GM10248 (cell line): ENCODE measurements around the gene LRP10.

Source experiments
- CTCF ChIA-PET: fragments of 300-600 bp; sonication (Branson Sonifier 250); formaldehyde crosslinking; extraction: SDS; loops from one replicate; lab custom pipeline; 2021; ENCODE audit warnings: antibody characterized with exemption; lab: Yijun Ruan, JAX
- POLR2A ChIA-PET: fragments of 350-650 bp; sonication (Branson Sonifier 250); formaldehyde crosslinking; extraction: SDS; loops from one replicate; lab custom pipeline; 2020; ENCODE audit warnings: antibody characterized with exemption; lab: Yijun Ruan, JAX
- DNase-seq: peaks from one replicate; pipeline ENCODE4 v3.0.0; 2012; ENCODE audit errors: extremely low spot score
- TF ChIP-seq, protein P1 (sequence below): IDR thresholded peaks from 2 replicates; pipeline ENCODE4 v1.5.1; 2012; ENCODE audit warnings: mild to moderate bottlenecking, low read depth; ENCODE audit errors: extremely low read depth, missing control alignments, control extremely low read depth

The LRP10 gene

DNA sequence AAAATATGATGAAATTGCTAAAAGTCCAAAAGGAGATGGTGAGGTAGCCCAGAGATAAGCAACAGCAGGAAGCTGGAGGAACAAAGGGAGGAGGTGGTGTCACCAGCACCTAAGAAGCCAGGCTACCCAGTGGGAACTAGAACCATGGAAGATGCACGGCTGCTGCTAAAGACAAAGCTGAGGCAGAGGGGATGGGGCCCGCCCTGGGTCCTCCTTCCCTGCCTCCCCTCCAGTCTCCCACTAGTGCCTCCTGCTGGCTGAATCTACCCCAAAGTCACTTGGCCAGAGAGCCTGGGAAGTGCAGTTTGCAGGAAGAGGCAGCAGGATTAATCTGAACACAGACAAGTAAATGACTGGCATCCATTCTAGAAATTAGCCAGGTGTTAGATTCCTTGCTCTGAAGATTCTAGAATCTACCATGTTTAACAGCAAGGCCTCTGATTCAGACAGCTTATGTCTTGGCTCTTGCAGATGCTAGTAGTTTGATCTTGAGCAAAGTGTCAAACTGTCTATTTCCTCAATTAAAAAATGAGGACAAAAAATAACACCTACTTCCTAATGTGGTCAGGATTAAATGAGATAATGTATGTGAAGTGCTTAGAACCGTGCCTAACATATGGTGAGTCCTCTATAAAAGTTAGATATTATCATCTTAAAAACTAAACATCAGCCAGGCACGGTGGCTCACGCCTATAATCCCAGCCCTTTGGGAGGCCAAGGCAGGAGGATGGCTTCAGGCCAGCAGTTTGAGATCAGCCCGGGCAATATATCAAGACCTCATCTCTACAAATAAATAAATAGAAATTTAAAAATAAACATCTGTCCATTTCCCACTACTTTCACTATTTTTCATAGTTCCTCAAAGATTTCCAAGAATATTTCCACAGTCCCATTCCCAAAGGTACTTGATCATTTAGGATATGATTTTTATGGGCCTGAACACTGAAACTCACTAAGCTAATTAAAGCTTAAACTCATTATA is 5.8 kb upstream of the LRP10 start:
- no peak for DNase-seq
- ChIA-PET CTCF (interaction anchor here (0.7 to 6.9 kb wide), 11 partner anchors 12 to 295 kb away, joined by 3 to 76 read pairs (median 4); partner anchors contain the start of gene ABHD4), POLR2A (no interaction called here)
- TF ChIP-seq, protein P1, sequence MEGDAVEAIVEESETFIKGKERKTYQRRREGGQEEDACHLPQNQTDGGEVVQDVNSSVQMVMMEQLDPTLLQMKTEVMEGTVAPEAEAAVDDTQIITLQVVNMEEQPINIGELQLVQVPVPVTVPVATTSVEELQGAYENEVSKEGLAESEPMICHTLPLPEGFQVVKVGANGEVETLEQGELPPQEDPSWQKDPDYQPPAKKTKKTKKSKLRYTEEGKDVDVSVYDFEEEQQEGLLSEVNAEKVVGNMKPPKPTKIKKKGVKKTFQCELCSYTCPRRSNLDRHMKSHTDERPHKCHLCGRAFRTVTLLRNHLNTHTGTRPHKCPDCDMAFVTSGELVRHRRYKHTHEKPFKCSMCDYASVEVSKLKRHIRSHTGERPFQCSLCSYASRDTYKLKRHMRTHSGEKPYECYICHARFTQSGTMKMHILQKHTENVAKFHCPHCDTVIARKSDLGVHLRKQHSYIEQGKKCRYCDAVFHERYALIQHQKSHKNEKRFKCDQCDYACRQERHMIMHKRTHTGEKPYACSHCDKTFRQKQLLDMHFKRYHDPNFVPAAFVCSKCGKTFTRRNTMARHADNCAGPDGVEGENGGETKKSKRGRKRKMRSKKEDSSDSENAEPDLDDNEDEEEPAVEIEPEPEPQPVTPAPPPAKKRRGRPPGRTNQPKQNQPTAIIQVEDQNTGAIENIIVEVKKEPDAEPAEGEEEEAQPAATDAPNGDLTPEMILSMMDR = no peak

DNA sequence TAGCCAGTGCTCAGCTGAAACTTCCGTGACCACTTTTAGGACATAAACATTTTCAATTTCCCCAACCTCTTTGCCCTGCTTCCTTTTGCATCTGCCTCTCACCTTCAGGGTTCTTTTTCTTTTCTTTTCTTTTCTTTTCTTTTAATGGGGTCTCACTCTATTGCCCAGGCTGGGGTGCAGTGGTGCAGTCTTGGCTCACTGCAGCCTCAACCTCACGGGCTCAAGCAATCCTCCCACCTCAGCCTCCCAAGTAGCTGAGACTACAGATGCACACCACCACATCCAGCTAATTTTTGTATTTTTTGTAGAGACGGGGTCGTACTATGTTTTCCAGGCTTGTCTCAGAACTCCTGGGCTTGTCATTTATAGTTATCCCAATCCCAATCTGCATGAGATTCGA is 4.7 kb upstream of the LRP10 start:
- no peak for DNase-seq
- ChIA-PET POLR2A (no interaction called here), CTCF (interaction anchor here (0.9 to 6.9 kb wide), 5 partner anchors 14 to 297 kb away, joined by 3 to 76 read pairs (median 4); no protein-coding TSS in a partner anchor)
- TF ChIP-seq, protein P1 = no peak

DNA sequence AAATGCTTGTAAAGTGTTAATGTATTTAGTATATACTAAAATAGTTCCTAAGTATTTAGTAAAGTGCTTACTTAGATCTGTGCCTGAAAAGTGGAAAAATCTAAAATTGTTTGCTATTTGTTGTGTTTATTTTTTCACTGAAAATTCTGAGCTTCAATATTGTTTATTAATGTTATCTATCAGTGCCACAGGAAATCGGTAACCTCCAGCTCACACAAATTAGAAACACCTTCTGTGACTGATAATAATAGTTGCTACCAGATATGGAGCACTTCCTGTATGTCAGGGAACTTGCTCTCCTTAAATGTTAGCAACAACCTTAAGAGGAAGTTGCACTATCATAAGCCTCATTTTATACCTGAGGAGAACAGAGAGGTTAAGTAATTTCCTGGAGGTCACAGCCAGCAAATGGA is 723 bp upstream of the LRP10 start:
- POLR2A ChIA-PET = interaction anchor here (0.7 kb wide), 1 partner anchor 12 kb away, joined by 3 read pairs; no protein-coding TSS in a partner anchor
- DNase-seq = no peak
- TF ChIP-seq, protein P1 = no peak
- CTCF ChIA-PET = interaction anchor here (0.6 to 7.9 kb wide), 16 partner anchors 12 to 479 kb away, joined by 3 to 196 read pairs (median 4); partner anchors contain the start of genes AJUBA, PRMT5, RBM23 and REM2

DNA sequence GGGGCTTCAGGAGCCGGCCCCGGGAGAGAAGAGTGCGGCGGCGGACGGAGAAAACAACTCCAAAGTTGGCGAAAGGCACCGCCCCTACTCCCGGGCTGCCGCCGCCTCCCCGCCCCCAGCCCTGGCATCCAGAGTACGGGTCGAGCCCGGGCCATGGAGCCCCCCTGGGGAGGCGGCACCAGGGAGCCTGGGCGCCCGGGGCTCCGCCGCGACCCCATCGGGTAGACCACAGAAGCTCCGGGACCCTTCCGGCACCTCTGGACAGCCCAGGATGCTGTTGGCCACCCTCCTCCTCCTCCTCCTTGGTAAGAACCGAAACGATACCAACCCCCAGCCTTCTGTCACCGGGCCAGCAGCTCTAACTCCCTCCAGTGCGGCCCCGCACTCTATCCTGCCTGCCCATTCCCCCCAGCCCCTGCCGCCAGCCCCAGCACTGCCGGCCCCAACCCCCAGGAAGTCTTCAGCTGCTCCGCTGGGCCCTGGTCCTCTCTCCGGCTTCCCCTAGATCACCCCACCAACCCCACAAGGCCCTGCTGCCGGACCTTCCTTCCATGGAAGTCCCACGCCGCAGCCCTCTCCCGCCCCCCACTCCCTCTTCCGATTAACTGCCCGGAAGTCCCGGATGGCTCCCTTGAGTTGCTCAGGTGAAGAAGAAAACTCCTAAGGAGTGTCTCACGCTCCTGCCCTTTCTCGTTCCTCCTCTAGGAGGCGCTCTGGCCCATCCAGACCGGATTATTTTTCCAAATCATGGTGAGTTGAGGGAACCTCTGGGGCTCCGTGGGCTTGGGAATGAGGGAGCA is 693 bp downstream of the LRP10 start:
- TF ChIP-seq, protein P1 = peak; percentile 94
- DNase-seq = peak; percentile 80
- CTCF ChIA-PET = interaction anchor here (0.7 to 7.9 kb wide), 44 partner anchors 8 to 480 kb away, joined by 3 to 196 read pairs (median 5); partner anchors contain the start of genes ABHD4, AJUBA, DAD1 and OXA1L
- POLR2A ChIA-PET = no interaction called here

DNA sequence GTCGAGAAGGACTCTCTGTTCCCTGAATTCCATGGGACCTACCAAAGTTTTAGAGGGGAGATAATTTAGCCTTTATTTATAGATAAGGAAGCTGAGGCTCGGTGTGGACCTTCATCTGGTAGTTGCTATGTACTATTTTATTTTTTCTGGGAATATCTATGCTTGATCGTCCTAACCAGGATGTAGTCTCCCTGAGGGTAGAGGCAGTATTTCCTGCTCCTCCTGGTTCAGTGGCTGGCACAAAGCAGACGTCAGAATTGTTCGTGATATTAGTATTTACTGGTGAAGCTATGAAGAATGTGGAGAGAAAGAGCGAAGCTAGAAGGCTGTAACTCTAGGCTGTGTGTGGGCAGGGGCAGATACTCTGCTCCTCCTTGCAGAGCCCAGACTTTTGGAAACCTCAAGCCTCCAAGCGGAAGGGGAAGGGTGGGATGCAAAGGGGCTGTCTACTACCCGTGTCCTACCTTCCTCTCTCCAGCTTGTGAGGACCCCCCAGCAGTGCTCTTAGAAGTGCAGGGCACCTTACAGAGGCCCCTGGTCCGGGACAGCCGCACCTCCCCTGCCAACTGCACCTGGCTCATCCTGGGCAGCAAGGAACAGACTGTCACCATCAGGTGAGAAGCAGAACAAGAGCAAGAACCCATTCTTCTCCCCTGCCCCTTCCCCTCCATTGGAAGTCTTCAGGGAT is 1.4 kb downstream of the LRP10 start:
- DNase-seq = no peak
- ChIA-PET POLR2A (no interaction called here), CTCF (interaction anchor here (0.7 to 7.9 kb wide), 41 partner anchors 9 to 554 kb away, joined by 3 to 196 read pairs (median 5); partner anchors contain the start of genes ABHD4, DAD1, MRPL52 and PRMT5)
- TF ChIP-seq, protein P1 = no peak
